Measurements from ENCODE around the gene RFX8.
A peak's percentile ranks its signal among the peaks of the same experiment; 100 is the strongest.
"Not testable (repeated sequence)": the region's sequence is repeated elsewhere in the genome, so short reads cannot be mapped to it uniquely, and the experiment has no call there.

The RFX8 gene

GRCh38 chr2:101352631-101353030 is 122.3 kb downstream of the RFX8 start:
- DNase-seq (ENCODE audit: low read depth, low spot score): not testable (repeated sequence)

GRCh38 chr2:101351207-101351606 is 123.7 kb downstream of the RFX8 start:
- no peak for DNase-seq (ENCODE audit: low read depth, low spot score)

- peak; percentile 6 for DNase-seq (ENCODE audit: low read depth, low spot score)
These were observed 124.8 kb downstream of the RFX8 start for GRCh38 chr2:101349893-101350662.

GRCh38 chr2:101348883-101349282 is 126.0 kb downstream of the RFX8 start:
- DNase-seq (ENCODE audit: low read depth, low spot score): no peak
